ENCODE data around the gene DNAJC19. TPM values are rescaled to one million over a fixed set of nuclear protein-coding genes. Genes with fewer than 3 reads are reported as not detected.
"Not testable (repeated sequence)": the region's sequence is repeated elsewhere in the genome, so short reads cannot be mapped to it uniquely, and the experiment has no call there.

The DNAJC19 gene
- total RNA-seq, 1 experiment from 2014 or later = 56.8 TPM

DNA sequence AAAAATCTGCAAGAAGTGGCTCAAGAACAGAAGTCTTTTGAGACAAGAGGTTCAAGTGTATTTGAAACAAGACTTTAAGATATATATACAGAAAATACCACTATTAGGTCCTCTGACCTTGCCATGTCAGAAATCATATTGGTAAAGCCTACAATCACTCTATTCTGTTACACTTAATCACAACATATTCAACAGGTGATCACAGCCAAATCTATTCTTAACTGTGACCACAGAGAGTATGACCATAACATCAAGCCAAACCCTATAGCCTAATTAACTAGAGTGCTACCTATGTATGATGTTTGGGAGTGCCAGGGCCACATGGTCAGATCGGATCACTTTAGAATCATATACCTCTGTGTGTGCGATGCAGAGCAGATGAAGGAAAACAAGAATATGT lies 2.2 kb downstream of the DNAJC19 start:
- BruUV-seq (replicated peaks) = no TSS peak
- in situ Hi-C loops (cut with HindIII; ENCODE audit: low pct_unique_long_range_greater_than_20kb, low sequenced_read_pairs) = no loop called here

GRCh38 chr3:180986366-180986765 lies 3.2 kb downstream of the DNAJC19 start:
- H3K9me3 ChIP-seq (ENCODE audit: control insufficient read depth, insufficient read depth, low read depth, low read length); ATAC-seq; in situ Hi-C loops (cut with HindIII; ENCODE audit: low pct_unique_long_range_greater_than_20kb, low sequenced_read_pairs); H3K4me1 ChIP-seq (ENCODE audit: control insufficient read depth, insufficient read depth, low read length); CTCF ChIA-PET; H3K27me3 ChIP-seq (ENCODE audit: control insufficient read depth, insufficient read depth, low read length); DNase-seq (ENCODE audit: low read depth, low spot score); H3K4me3 ChIP-seq (ENCODE audit: low read depth in 2 of 2, low read length in 2 of 2); POLR2A ChIA-PET; H3K27ac ChIP-seq (ENCODE audit: low read length); H3K36me3 ChIP-seq (ENCODE audit: control insufficient read depth, insufficient read depth, low read length); BruUV-seq (replicated peaks): not testable (repeated sequence)
- intact Hi-C loops (cut with micrococcal nuclease; ENCODE audit: unreplicated experiment) = loop anchor here (10.0 kb wide), 1 partner anchor 182 kb away; no protein-coding TSS in a partner anchor

More for the DNA sequence above, 2.2 kb downstream of the DNAJC19 start:
- POLR2A ChIA-PET = no interaction called here
- ATAC-seq (no peak), DNase-seq (ENCODE audit: low read depth, low spot score) (no peak)
- H3K4me3 ChIP-seq (ENCODE audit: low read depth in 2 of 2, low read length in 2 of 2) = no peak overlapping the region
- peaks cover 5% of the 10 kb centered on the region; the same call in 1 of the 2 replicates for H3K4me1 ChIP-seq (ENCODE audit: control insufficient read depth, insufficient read depth, low read length)
- H3K36me3 ChIP-seq (ENCODE audit: control insufficient read depth, insufficient read depth, low read length) = no peaks in the 10 kb centered on the region
- TF ChIP-seq, protein P1, sequence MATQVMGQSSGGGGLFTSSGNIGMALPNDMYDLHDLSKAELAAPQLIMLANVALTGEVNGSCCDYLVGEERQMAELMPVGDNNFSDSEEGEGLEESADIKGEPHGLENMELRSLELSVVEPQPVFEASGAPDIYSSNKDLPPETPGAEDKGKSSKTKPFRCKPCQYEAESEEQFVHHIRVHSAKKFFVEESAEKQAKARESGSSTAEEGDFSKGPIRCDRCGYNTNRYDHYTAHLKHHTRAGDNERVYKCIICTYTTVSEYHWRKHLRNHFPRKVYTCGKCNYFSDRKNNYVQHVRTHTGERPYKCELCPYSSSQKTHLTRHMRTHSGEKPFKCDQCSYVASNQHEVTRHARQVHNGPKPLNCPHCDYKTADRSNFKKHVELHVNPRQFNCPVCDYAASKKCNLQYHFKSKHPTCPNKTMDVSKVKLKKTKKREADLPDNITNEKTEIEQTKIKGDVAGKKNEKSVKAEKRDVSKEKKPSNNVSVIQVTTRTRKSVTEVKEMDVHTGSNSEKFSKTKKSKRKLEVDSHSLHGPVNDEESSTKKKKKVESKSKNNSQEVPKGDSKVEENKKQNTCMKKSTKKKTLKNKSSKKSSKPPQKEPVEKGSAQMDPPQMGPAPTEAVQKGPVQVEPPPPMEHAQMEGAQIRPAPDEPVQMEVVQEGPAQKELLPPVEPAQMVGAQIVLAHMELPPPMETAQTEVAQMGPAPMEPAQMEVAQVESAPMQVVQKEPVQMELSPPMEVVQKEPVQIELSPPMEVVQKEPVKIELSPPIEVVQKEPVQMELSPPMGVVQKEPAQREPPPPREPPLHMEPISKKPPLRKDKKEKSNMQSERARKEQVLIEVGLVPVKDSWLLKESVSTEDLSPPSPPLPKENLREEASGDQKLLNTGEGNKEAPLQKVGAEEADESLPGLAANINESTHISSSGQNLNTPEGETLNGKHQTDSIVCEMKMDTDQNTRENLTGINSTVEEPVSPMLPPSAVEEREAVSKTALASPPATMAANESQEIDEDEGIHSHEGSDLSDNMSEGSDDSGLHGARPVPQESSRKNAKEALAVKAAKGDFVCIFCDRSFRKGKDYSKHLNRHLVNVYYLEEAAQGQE (IDR thresholded peaks at IDR 0.05; ENCODE audit: insufficient read depth in 1 of 2, low read depth in 2 of 2, low read length in 1 of 2) = no peak
- no peak for TF ChIP-seq SIN3A (IDR thresholded peaks at IDR 0.05; ENCODE audit: borderline replicate concordance, insufficient read depth, low read depth, low read length)
- no peak for TF ChIP-seq TCF7L2 (IDR thresholded peaks at IDR 0.05; ENCODE audit: low read depth, low read length)
- no peak overlapping the region for H3K27ac ChIP-seq (ENCODE audit: low read length)
- intact Hi-C loops (cut with micrococcal nuclease; ENCODE audit: unreplicated experiment) = loop anchor here (10.0 kb wide), 1 partner anchor 183 kb away; no protein-coding TSS in a partner anchor
- 0 out of 2 replicates have a peak, but pooled peaks cover 2% of the 10 kb centered on the region for H3K27me3 ChIP-seq (ENCODE audit: control insufficient read depth, insufficient read depth, low read length)
- CTCF ChIA-PET = no interaction called here
- H3K9me3 ChIP-seq (ENCODE audit: control insufficient read depth, insufficient read depth, low read depth, low read length) = no peaks in the 10 kb centered on the region

DNA sequence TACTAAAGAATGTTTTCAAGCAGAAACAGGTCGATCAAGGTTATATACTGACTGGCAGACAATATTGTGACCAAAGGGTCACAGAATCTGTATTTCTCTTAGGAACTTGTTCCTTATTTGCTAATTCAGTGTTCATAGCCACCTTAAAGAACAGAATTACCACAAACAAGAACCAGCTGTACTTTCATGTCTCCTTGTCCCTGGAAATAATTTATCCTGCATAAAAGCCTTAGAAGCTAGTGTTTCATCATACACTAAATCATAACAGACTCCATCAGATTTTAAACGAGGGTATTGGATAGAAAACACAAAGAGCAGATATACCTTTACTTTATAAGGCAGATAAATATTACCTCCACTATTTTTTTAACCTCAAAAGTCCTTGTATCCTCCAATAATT lies 6.4 kb downstream of the DNAJC19 start:
- Histone ChIP-seq H3K27me3 (ENCODE audit: control insufficient read depth, insufficient read depth, low read length) (no peaks in the 10 kb centered on the region), H3K27ac (ENCODE audit: low read length) (no peak overlapping the region), H3K4me3 (ENCODE audit: low read depth in 2 of 2, low read length in 2 of 2) (no peak overlapping the region), H3K4me1 (ENCODE audit: control insufficient read depth, insufficient read depth, low read length) (no peaks in the 10 kb centered on the region), H3K9me3 (ENCODE audit: control insufficient read depth, insufficient read depth, low read depth, low read length) (no peaks in the 10 kb centered on the region), H3K36me3 (ENCODE audit: control insufficient read depth, insufficient read depth, low read length) (peaks cover 11% of the 10 kb centered on the region; the same call in 1 of the 2 replicates)
- CTCF ChIA-PET = no interaction called here
- DNase-seq (ENCODE audit: low read depth, low spot score) (no peak), ATAC-seq (no peak)
- no TSS peak for BruUV-seq (replicated peaks)
- in situ Hi-C loops (cut with HindIII; ENCODE audit: low pct_unique_long_range_greater_than_20kb, low sequenced_read_pairs) = no loop called here
- intact Hi-C loops (cut with micrococcal nuclease; ENCODE audit: unreplicated experiment) = loop anchor here (10.0 kb wide), 1 partner anchor 178 kb away; no protein-coding TSS in a partner anchor
- no peak for TF ChIP-seq SIN3A (IDR thresholded peaks at IDR 0.05; ENCODE audit: borderline replicate concordance, insufficient read depth, low read depth, low read length)
- no peak for TF ChIP-seq POLR2AphosphoS5 (IDR thresholded peaks at IDR 0.05; ENCODE audit: low read depth, low read length)
- TF ChIP-seq, protein P1 (IDR thresholded peaks at IDR 0.05; ENCODE audit: insufficient read depth in 1 of 2, low read depth in 2 of 2, low read length in 1 of 2) = no peak
- TF ChIP-seq, protein P2, sequence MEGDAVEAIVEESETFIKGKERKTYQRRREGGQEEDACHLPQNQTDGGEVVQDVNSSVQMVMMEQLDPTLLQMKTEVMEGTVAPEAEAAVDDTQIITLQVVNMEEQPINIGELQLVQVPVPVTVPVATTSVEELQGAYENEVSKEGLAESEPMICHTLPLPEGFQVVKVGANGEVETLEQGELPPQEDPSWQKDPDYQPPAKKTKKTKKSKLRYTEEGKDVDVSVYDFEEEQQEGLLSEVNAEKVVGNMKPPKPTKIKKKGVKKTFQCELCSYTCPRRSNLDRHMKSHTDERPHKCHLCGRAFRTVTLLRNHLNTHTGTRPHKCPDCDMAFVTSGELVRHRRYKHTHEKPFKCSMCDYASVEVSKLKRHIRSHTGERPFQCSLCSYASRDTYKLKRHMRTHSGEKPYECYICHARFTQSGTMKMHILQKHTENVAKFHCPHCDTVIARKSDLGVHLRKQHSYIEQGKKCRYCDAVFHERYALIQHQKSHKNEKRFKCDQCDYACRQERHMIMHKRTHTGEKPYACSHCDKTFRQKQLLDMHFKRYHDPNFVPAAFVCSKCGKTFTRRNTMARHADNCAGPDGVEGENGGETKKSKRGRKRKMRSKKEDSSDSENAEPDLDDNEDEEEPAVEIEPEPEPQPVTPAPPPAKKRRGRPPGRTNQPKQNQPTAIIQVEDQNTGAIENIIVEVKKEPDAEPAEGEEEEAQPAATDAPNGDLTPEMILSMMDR (IDR thresholded peaks at IDR 0.05) = no peak
- no peak for TF ChIP-seq TCF7L2 (IDR thresholded peaks at IDR 0.05; ENCODE audit: low read depth, low read length)
- POLR2A ChIA-PET = no interaction called here

All from Panc1 (cell line).